AG04450 (cell line): Measurements from ENCODE around the gene RELN. TPM values are rescaled to one million over a fixed set of nuclear protein-coding genes. Genes with fewer than 3 reads are reported as not detected.
"Not testable (repeated sequence)": the region's sequence is repeated elsewhere in the genome, so short reads cannot be mapped to it uniquely, and the experiment has no call there.

ENCODE experiments used
- CTCF ChIA-PET: fragments of 300-600, 350-600 bp; formaldehyde crosslinking; extraction: SDS; loops from one replicate; lab custom pipeline; 2022; ENCODE audit warnings: antibody characterized with exemption, inconsistent platforms; lab: Charles Lee
- POLR2A ChIA-PET: fragments of 350-600 bp; formaldehyde crosslinking; extraction: SDS; loops from one replicate; lab custom pipeline; 2021; ENCODE audit warnings: antibody characterized with exemption, inconsistent platforms; lab: Yijun Ruan, JAX
- DNase-seq: peaks from one replicate; pipeline ENCODE4 v3.0.0-alpha.2; 2011; ENCODE audit warnings: low read depth, low spot score
- H3K27ac ChIP-seq: one replicate; pipeline ENCODE4 v1.5.1; 2012; ENCODE audit warnings: low read depth, low read length, control low read depth
- H3K27me3 ChIP-seq: one replicate; pipeline ENCODE4 v1.6.0; 2012; ENCODE audit warnings: low read length; ENCODE audit not compliant: control insufficient read depth, insufficient read depth
- H3K4me3 ChIP-seq: 2 replicates; pipeline ENCODE4 v1.5.1; 2011; ENCODE audit warnings: mild to moderate bottlenecking, low read depth, low read length, control low read depth
- H3K9me3 ChIP-seq: 2 replicates; pipeline ENCODE4 v1.5.1; 2012; ENCODE audit warnings: low read length; ENCODE audit not compliant: control insufficient read depth, insufficient read depth
- CTCF ChIP-seq: IDR thresholded peaks from 2 replicates; pipeline ENCODE4 v1.5.1; 2011; ENCODE audit warnings: low read depth, low read length, control low read depth, inconsistent platforms
- polyA plus RNA-seq: library from polyadenylated mRNA; depleted of rRNA; stranded (reverse); fragments of >200 nt; gene quantifications from 2 replicates; pipeline ENCODE4 v1.2.3, GENCODE V29; 2011

RELN gene
- polyA plus RNA-seq, 1 experiment, result 7.6 TPM

GRCh38 chr7:103487419-103487818 is 502.0 kb downstream of the RELN start:
- no peak overlapping the region for H3K4me3 ChIP-seq
- H3K27me3 ChIP-seq, result no peaks in the 10 kb centered on the region
- CTCF ChIA-PET, result no interaction called here
- DNase-seq, result no peak
- POLR2A ChIA-PET, result no interaction called here
- H3K9me3 ChIP-seq, result no peaks in the 10 kb centered on the region
- no peak for TF ChIP-seq CTCF
- H3K27ac ChIP-seq, result no peak overlapping the region

- H3K9me3 ChIP-seq, H3K27ac ChIP-seq, CTCF ChIA-PET, H3K4me3 ChIP-seq, H3K27me3 ChIP-seq, POLR2A ChIA-PET, DNase-seq: not testable (repeated sequence)
These were observed 502.6 kb downstream of the RELN start for GRCh38 chr7:103486873-103487272.

GRCh38 chr7:103480771-103481170 is 508.7 kb downstream of the RELN start:
- CTCF ChIA-PET, result no interaction called here
- Histone ChIP-seq H3K4me3 (no peak overlapping the region), H3K9me3 (no peaks in the 10 kb centered on the region), H3K27me3 (no peaks in the 10 kb centered on the region), H3K27ac (no peak overlapping the region)
- DNase-seq, result no peak
- POLR2A ChIA-PET, result no interaction called here
- no peak for TF ChIP-seq CTCF

- Histone ChIP-seq H3K27ac (no peak overlapping the region), H3K27me3 (no peaks in the 10 kb centered on the region), H3K4me3 (no peak overlapping the region), H3K9me3 (no peaks in the 10 kb centered on the region)
- no peak for TF ChIP-seq CTCF
- ChIA-PET POLR2A (no interaction called here), CTCF (interaction anchor here (0.5 kb wide), 1 partner anchor 40 kb away, joined by 4 read pairs; no protein-coding TSS in a partner anchor)
- DNase-seq, result no peak
These were observed 514.5 kb downstream of the RELN start for GRCh38 chr7:103474956-103475355.

GRCh38 chr7:103469095-103469948 is 520.1 kb downstream of the RELN start:
- Histone ChIP-seq H3K9me3 (no peaks in the 10 kb centered on the region), H3K27me3 (peaks cover 2% of the 10 kb centered on the region), H3K4me3 (no peak overlapping the region), H3K27ac (no peak overlapping the region)
- CTCF ChIA-PET, result interaction anchor here (0.7 kb wide), 1 partner anchor 699 kb away, joined by 3 read pairs; no protein-coding TSS in a partner anchor
- no peak for DNase-seq
- TF ChIP-seq CTCF, result no peak
- POLR2A ChIA-PET, result no interaction called here
